NCI-H1417 treated with DMSO at 0.1 percent for 48 hours (cell line): ENCODE results near the gene CLRN3.

Experiments used
- DNase-seq: peaks from one replicate; lab custom pipeline; 2025; lab: John Stamatoyannopoulos, UW

CLRN3 gene, protein sequence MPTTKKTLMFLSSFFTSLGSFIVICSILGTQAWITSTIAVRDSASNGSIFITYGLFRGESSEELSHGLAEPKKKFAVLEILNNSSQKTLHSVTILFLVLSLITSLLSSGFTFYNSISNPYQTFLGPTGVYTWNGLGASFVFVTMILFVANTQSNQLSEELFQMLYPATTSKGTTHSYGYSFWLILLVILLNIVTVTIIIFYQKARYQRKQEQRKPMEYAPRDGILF

GRCh38 chr10:127892743-127893142, at the start of gene CLRN3:
CLRN3 (minus strand) TSS chr10:127892941; CDS start chr10:127892784, 157 bp downstream.
- no peak for DNase-seq

DNA sequence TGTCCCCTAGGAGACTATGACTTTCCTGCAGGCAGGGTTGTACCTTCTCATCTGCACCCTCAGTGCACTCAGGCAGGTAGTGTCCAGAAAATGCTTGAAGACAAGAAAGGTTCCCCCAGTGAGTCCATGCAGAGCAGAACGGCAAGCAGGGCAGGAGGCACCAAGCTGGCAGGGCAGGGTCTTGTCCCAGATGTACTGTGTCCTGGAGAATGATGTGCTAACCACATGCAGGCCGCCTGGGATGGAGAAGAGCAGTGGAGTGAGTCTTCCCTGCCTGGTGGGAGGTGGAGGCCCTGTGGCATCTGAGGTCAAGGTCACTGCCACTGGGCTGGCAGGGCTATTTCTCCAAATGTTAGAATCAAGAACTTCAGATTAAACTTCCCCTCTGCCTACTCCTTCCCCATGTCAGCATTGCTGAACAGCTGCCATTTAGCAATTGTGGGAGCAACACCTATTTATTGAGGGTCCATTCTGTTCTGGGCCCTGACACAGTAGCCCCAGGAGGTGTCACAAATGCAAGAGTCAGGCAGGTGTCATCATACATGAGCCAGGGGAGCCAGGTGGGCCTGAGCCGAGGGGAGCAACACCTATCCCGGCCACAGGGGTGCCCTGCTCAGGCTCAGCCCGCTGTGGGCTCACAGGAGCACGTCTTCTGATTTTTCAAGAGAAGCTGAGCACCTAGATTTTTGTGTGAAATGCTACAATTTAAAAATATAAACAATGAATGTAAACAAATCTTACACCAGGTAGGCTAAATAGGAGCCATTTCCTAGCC, 48.3 kb upstream of the CLRN3 start:
- DNase-seq = no peak

DNA sequence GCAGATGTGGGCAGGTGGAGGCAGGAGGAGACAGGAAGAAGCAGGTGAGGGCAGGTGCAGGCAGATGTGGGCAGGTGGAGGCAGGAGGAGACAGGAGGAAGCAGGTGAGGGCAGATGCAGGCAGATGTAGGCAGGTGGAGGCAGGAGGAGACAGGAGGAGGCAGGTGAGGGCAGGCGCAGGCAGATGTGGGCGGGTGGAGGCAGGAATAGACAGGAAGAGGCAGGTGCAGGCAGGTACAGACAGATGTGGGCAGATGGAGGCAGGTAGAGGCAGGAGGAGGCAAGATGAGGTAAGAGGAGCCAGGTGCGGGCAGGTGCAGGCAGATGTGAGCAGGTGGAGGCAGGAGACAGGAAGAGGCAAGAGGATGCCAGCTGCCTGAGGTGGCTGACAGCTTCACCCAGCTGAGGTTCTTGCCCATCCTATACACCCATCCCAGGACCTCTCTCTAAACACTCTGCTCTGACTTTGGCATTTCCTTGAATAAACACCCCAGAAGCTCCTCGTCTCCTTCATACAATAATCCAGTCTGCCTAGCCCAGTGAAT, 47.1 kb upstream of the CLRN3 start:
- DNase-seq = no peak

GRCh38 chr10:127937915-127938463, 45.2 kb upstream of the CLRN3 start:
- no peak for DNase-seq

DNA sequence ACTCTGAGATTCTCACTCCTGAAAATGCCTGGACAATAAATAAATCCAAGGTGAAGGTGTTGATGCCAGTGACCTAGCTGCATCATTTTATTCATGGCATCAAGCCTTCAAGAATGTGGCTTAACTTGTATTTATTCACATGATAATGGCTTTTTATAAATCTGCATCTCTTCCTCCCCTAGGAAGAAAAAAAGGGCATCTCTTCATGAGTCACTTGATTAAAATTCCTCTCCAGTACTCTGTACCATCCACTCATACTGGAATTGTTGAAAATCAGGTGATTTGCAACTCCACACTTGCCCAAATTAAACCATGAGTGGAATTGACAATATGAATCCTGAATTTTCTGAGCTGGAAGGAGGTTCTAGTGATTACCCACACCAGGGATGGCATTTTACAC, 44.3 kb upstream of the CLRN3 start:
- no peak for DNase-seq

GRCh38 chr10:127935071-127935561, 42.4 kb upstream of the CLRN3 start:
- DNase-seq = no peak

DNA sequence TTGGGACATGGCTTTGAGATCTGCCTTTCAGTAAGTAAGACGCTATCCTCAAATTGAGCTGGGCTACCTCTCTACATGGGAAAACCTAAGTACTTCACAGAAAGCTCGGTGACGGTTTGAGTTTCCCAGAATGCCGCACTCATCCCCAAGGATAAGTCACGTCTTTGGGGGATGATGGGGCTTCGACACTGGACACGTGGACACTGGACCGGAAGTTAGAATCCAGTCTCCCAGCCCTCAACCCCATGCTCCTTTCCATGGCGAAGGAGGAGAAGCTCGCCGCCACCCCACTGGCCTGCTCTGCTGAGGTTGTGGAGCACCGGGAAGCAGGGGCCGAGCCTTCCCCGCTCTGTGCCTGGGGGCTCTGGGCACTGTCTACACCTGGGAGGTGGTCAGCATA, 41.6 kb upstream of the CLRN3 start:
- DNase-seq = no peak

GRCh38 chr10:127933271-127933670, 40.5 kb upstream of the CLRN3 start:
- DNase-seq = no peak

GRCh38 chr10:127932521-127933270, 40.0 kb upstream of the CLRN3 start:
- no peak for DNase-seq

DNA sequence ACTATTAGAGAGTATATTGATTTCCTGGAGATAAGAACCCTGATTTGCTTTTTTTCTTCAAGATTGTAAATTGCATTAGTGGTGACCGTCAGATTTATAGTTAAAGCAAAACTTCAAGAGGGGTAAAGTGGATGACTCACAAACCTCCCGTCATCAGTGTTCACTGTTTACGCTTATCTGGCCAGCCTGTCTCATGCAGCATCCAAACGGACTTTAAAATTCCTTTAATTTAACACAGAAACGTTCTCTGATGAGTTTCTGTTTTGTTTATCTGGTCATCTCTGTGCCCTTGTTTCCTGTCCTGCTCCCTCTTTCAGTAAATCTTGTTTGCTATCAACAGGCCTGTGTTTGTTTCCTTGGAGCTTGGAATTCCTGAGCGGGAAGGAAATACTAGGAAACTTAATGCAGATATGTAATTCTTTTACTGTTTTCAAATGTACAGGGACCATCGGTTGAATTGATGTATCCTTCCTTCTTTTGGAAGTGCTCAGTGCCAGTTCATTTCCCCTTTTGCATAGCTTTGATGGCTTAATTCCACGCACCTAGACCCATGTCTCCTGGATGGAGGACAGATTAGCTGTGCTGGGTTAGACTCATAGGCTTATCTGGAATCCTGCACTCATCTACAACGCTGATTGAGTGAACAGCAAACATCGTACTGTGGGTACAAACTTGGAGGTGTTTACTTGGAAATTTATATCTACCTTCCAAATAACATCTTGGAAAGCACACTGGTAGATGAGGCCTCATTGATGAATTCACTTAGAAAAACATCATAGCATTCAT, 35.5 kb upstream of the CLRN3 start:
- no peak for DNase-seq

DNA sequence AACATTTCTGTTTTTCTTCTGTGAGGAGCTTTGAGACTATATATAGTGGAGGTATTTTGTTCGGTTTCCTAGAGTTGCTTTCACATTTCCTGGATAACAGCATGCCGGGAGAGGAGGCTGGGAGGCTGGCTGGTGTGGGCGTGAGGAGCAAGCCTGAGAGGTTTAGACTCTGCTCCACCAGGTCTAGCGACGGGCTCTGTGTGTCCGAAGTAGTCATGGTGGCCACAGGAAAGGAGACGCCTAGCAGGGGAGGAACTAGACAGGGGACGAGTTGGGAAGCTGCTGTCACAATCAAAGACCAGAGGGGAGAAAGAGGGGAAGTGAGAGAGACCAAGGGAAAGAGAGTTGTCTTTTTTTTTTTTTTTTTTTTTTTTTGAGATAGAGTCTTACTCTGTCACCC, 33.7 kb upstream of the CLRN3 start:
- no peak for DNase-seq

DNA sequence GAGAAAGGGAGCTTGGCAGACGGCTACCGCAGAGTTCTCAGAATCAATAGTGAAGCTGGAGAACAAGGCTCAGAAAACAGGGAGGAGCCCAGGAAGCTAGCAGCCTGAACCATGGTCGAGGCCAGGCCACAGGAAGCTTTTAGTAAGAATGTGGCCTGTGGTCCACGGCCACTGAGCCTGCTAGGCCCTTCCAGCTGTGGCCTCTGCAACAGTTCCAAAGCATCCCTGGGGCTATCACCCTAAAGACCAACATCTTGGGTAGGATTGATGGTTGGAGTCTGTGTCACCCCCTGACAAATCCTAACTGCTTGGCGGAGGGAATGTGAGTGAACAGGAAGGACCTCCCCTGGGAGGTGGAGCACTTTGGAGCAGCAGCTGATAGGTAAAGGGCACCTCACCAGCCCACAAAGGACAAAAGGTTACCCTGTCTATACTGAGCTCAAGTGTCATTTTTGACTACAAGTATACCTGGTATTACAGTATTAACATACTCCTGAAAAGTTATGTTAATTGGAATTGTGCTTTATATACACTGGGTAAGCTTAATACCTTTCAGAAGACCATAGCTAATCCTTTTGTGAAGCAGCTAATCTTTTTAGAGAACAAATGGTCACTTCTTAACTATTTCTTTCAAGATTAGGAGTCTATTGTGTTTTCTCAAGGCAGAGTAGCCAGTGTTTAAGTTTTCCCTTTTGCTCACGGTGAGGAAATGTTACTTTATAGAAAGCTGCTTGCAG, 32.9 kb upstream of the CLRN3 start:
- DNase-seq = no peak

- no peak for DNase-seq
These were observed 30.9 kb upstream of the CLRN3 start for GRCh38 chr10:127923646-127924045.

DNA sequence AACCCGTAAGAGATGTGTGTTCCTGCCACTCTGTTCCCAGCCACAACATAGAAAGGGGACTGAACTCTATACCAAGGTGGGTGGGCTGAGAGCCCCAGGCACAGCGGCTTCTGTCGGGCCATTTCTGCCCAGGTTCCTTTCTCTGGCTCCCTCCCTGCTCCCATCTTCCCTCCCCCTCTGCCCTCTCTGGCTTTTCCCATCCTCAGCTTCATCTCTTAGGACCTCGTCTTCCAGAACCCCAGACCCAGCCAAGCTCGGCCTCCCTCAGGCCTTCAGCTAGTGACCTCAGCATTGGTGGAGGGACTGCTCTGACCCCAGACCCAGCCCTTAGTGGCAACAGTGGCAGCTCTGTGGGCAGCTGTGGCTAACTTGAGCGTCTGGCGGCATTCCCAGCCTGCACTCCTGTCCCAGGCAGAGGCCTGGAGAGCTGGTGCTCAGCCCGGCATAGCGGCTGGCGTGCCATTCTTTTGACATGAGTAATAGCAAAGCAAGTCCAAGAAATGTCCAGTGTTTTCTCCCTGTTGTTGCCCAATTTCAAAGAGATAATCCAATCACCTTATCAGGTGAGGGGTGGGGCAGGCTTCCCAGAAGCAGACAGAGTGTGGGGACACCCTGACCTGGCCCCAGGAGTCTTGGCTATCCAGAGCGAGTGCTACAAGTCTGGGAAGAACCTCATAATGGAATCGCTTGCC, 30.1 kb upstream of the CLRN3 start:
- no peak for DNase-seq

- no peak for DNase-seq
These were observed 29.5 kb upstream of the CLRN3 start for GRCh38 chr10:127922206-127922605.

GRCh38 chr10:127921753-127922145, 29.0 kb upstream of the CLRN3 start:
- no peak for DNase-seq

GRCh38 chr10:127921075-127921752, 28.5 kb upstream of the CLRN3 start:
- DNase-seq = no peak

DNA sequence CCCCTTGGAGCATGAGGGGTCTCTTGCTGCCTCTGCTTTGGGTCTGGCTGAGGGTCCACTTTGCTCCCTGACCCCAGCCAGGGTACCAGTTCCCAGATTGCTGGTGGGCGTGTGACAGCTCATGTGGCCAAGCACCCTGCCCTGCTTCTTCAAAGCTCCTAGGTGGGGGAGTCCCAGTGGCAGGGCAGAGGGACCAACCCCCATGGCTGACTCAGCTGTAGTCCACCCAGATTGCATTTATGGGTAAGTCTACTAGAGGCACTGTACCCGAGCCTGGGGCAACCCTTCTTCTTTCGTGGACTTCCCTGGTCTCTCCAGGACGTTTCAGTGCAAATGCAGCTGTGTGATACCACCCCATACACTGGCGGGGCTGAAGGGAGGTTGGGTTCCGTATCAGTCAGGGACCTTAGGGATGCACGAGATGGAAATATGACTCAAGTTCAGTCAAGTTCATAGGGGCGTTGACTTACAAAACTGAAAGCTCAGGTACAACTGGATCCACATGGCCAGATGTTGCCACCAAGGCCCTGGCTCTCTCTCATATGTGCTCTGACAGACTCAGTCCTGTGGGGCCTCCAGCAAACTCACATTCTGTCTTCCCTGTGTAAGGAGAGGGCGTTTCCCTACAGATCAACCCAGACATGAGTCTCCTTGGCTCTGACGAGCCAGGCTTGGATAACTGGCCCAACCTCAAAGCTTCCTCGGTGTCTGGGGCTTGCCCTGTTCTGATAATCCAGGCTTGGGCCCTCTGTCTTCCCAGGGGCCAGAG, 27.7 kb upstream of the CLRN3 start:
- no peak for DNase-seq
